ENCODE results near the gene WDFY3. TPM values are rescaled to one million over a fixed set of nuclear protein-coding genes. Genes with fewer than 3 reads are reported as not detected.
A peak's percentile ranks its signal among the peaks of the same experiment; 100 is the strongest.

Gene WDFY3
- total RNA-seq, 6 experiments from 2014 or later: 39.1 to 52.6 (median 48.3) TPM

DNA sequence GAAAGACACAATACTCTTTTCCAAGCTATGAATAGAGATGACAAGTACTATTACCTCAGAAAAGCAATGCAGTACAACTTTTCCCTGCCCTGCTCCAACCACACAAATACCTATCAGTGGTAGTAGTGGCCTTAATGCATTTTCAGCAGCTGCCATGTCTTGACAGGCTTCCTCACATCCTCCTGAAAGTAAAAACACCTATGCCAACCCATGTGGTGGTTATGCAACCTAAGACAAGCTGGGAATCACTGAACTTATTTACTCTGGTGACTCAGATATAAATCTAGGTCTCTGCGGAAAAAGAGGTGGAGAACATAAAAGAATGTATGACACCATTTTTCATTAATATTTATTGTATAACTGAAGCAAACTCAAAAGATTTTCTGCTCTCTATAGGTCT lies 14.5 kb downstream of the WDFY3 start:
- Mint-ChIP-seq H3K27ac (peak overlapping the region; percentile 76), H3K27me3 (ENCODE audit: insufficient read depth) (no peaks in the 10 kb centered on the region), H3K4me1 (ENCODE audit: low read depth) (peaks cover 45% of the 10 kb centered on the region), H3K36me3 (ENCODE audit: low read depth) (no peaks in the 10 kb centered on the region), H3K4me3 (no peak overlapping the region), H3K9me3 (no peaks in the 10 kb centered on the region)
- TF ChIP-seq, protein P1, sequence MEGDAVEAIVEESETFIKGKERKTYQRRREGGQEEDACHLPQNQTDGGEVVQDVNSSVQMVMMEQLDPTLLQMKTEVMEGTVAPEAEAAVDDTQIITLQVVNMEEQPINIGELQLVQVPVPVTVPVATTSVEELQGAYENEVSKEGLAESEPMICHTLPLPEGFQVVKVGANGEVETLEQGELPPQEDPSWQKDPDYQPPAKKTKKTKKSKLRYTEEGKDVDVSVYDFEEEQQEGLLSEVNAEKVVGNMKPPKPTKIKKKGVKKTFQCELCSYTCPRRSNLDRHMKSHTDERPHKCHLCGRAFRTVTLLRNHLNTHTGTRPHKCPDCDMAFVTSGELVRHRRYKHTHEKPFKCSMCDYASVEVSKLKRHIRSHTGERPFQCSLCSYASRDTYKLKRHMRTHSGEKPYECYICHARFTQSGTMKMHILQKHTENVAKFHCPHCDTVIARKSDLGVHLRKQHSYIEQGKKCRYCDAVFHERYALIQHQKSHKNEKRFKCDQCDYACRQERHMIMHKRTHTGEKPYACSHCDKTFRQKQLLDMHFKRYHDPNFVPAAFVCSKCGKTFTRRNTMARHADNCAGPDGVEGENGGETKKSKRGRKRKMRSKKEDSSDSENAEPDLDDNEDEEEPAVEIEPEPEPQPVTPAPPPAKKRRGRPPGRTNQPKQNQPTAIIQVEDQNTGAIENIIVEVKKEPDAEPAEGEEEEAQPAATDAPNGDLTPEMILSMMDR (IDR thresholded peaks at IDR 0.05): no peak
- DNase-seq: peak; percentile 71

GRCh38 chr4:84948056-84948455 lies 18.4 kb downstream of the WDFY3 start:
- Mint-ChIP-seq H3K9me3 (peaks cover 2% of the 10 kb centered on the region), H3K36me3 (ENCODE audit: low read depth) (peaks cover 6% of the 10 kb centered on the region), H3K4me1 (ENCODE audit: low read depth) (peaks cover 53% of the 10 kb centered on the region), H3K27me3 (ENCODE audit: insufficient read depth) (no peaks in the 10 kb centered on the region), H3K4me3 (no peak overlapping the region), H3K27ac (no peak overlapping the region)
- TF ChIP-seq, protein P1 (IDR thresholded peaks at IDR 0.05): no peak
- no peak for DNase-seq

- TF ChIP-seq, protein P1 (IDR thresholded peaks at IDR 0.05): no peak
- peaks cover 28% of the 10 kb centered on the region for H3K9me3 Mint-ChIP-seq
- no peak overlapping the region; the same call in 1 of the 2 replicates for H3K27ac Mint-ChIP-seq
- H3K4me3 Mint-ChIP-seq: no peak overlapping the region
- no peaks in the 10 kb centered on the region for H3K27me3 Mint-ChIP-seq (ENCODE audit: insufficient read depth)
- H3K4me1 Mint-ChIP-seq (ENCODE audit: low read depth): peaks cover 36% of the 10 kb centered on the region
- DNase-seq: peak; percentile 40
- H3K36me3 Mint-ChIP-seq (ENCODE audit: low read depth): peaks cover 34% of the 10 kb centered on the region
These were observed 21.5 kb downstream of the WDFY3 start for GRCh38 chr4:84944947-84945346.

DNA sequence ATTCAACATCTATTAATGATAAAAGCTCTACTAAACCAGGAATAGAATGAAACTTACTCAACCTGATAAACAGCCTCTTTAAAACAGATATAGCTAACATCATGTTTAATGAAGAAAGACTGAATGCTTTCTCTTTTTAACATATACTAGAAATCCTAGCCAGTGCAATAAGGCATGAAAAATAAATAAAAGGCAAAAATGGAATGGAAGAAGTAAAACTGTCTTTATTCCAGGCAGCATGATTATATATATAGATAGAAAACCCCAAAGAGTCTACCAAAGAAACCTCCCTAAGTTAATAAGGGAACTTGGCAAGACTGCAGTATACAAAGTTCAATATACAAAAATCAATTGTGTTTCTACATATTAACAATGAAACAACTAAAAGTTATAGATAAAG lies 25.5 kb downstream of the WDFY3 start:
- Mint-ChIP-seq H3K4me3 (no peak overlapping the region), H3K4me1 (ENCODE audit: low read depth) (peaks cover 57% of the 10 kb centered on the region), H3K9me3 (peaks cover 31% of the 10 kb centered on the region), H3K27ac (no peak overlapping the region), H3K36me3 (ENCODE audit: low read depth) (peaks cover 44% of the 10 kb centered on the region), H3K27me3 (ENCODE audit: insufficient read depth) (no peaks in the 10 kb centered on the region)
- DNase-seq: no peak
- TF ChIP-seq, protein P1 (IDR thresholded peaks at IDR 0.05): no peak

DNA sequence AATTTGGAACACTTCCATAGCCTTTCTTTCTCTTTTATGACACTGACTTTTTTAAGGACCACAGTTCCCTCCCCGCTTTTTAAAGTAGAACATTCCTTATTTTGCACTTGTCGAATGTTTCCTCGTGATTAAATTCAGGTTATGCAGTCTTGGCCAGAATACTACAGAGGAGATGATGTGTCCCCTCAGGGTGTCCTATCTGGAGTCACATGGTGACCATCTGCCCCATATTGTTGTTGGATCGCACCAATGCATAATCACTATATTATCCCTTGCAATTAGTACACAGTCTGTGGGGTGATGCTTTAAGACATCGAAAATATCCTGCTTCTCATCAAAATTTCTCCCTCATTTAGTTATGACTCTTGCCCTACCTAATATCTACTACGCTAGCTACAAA lies 27.4 kb downstream of the WDFY3 start:
- peak overlapping the region; percentile 64 for H3K4me3 Mint-ChIP-seq
- no peak for DNase-seq

More for the DNA sequence above, 27.4 kb downstream of the WDFY3 start:
- peaks cover 46% of the 10 kb centered on the region for H3K36me3 Mint-ChIP-seq (ENCODE audit: low read depth)
- peaks cover 31% of the 10 kb centered on the region for H3K9me3 Mint-ChIP-seq
- H3K27ac Mint-ChIP-seq: peak overlapping the region; percentile 72
- TF ChIP-seq, protein P1 (IDR thresholded peaks at IDR 0.05): no peak
- peaks cover 56% of the 10 kb centered on the region for H3K4me1 Mint-ChIP-seq (ENCODE audit: low read depth)
- H3K27me3 Mint-ChIP-seq (ENCODE audit: insufficient read depth): no peaks in the 10 kb centered on the region
